Suprapubic skin (tissue), 4 donors: ENCODE data around the gene YLPM1.

ENCODE experiments used
- POLR2A ChIP-seq, 2 donors: fragments of 450-650 bp; IDR thresholded peaks; one replicate each; pipeline ENCODE4 v1.6.1; 2017; ENCODE audit warnings: antibody characterized with exemption in 2 of 2, mild to moderate bottlenecking in 2 of 2, moderate library complexity in 2 of 2
- POLR2AphosphoS5 ChIP-seq, 3 donors: sonication (generic); formaldehyde crosslinking; IDR thresholded peaks; one replicate each; pipeline ENCODE4 v1.6.1; 2017; ENCODE audit warnings: antibody characterized with exemption in 3 of 3
- TF ChIP-seq, protein P1 (sequence below), 2 donors: fragments of 200-600 bp in 1 of 2; fragments of 450-650 bp in 1 of 2; sonication (generic) in 1 of 2; IDR thresholded peaks; one replicate each; pipeline ENCODE4 v1.5.1; 2016 to 2019; ENCODE audit warnings: antibody characterized with exemption in 2 of 2, mild to moderate bottlenecking in 1 of 2, moderate library complexity in 1 of 2

- TF ChIP-seq POLR2AphosphoS5 (IDR thresholded peaks at IDR 0.05) (no peak), POLR2A (IDR thresholded peaks at IDR 0.05) (no peak)
- TF ChIP-seq, protein P1, sequence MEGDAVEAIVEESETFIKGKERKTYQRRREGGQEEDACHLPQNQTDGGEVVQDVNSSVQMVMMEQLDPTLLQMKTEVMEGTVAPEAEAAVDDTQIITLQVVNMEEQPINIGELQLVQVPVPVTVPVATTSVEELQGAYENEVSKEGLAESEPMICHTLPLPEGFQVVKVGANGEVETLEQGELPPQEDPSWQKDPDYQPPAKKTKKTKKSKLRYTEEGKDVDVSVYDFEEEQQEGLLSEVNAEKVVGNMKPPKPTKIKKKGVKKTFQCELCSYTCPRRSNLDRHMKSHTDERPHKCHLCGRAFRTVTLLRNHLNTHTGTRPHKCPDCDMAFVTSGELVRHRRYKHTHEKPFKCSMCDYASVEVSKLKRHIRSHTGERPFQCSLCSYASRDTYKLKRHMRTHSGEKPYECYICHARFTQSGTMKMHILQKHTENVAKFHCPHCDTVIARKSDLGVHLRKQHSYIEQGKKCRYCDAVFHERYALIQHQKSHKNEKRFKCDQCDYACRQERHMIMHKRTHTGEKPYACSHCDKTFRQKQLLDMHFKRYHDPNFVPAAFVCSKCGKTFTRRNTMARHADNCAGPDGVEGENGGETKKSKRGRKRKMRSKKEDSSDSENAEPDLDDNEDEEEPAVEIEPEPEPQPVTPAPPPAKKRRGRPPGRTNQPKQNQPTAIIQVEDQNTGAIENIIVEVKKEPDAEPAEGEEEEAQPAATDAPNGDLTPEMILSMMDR (IDR thresholded peaks at IDR 0.05): no peak
Observed at GRCh38 chr14:74732387-74732786, 30.7 kb upstream of the YLPM1 start.
